ENCODE results near the gene NME3. TPM values are rescaled to one million over a fixed set of nuclear protein-coding genes. Genes with fewer than 3 reads are reported as not detected.

NME3 gene
- total RNA-seq, 1 donor from 2014 or later, result 33.6 TPM

DNA sequence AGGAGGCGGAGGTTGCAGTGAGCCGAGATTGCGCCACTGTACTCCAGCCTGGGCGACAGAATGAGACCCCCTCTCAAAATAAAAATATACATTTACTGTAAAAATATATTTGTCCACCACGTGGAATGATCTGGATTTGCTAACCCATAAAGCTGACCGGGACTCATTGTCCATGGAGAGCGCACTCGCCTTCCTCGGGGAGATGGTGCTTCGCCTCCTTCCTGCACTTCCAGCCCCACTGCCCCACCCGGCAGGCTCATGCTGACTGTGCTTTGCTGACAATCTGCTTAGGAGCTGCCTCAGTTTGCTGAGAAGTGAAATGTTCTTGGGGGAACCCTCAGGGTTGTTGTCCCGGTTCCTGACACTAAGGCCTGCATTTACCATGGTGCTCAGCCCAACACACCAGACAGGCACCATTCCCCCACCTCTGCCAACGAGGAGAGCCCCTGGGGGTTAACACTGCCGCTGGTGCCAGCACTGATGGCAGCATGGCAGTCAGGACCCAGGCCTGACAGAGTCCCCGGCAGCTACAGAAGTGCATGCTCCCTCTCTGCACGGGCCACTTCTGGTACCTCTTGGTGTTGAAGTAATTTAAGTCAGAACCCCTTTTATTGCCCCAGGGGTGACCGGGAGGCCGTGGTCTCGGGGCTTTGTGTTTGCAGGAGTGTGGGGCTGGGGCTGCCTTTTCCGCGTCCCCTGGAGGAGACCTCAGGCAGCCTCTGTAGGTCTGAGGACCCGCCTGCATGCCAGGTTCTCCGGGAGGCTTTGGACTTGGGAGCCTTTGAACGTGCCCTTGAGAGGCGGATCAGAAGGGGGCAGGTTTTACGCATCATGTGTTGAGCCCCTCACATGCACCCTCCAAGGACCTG, 13.9 kb upstream of the NME3 start:
- intact Hi-C loops (cut with DNase I), result no loop called here
- peak; percentile 36 for DNase-seq
- no peak for ATAC-seq (ENCODE audit: poor library complexity)

DNA sequence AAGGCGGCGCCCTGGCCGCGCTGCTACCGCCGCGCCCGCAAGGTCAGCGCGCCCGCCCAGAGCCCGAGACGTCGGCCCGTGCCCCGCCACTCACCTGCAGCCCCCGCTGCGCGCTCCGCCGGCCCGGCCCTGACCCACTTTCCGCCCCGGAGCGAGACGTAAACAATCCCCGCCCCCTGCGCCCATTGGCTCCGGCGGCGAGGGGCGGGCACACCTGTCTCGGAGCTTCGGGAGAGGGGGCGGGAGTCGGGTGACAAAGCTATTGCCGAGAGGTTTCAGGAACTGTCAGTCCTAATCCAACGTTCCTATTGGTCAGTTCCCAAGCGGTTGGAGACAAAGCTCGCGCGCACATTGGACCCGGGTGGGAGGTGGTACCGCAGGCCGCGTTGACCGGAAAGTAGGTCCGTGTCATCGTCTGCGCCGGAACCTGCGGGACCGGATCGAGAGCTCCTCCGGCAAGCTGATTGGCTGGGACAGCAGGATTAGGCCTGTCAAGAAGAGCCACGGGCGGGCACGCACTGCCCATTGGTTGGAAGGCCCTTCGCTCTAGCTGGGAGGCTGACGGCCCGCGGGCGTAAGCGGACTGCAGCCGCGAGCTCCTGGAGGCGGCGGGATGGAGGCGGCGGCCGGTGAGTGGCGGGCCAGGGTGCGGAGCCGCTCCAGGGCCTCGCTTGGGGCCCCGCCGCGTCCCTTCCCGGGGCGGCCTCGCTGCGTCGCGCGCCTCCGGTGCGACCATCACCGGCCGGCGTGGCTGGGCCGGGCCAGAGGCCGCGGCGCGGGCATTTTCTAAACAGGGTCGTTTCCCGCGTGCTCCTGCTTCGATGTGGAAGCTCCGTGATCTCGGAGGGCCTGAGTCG, 11.3 kb upstream of the NME3 start, which contains the start of the genes NUBP2 and SPSB3:
Gene NUBP2, plus strand, starts transcription at position 553 of the 857 bp plus-strand sequence. Its CDS starts 61 bp downstream, at position 614.
Gene SPSB3, minus strand, starts transcription at position 164 of the 857 bp plus-strand sequence. CDS start 1,088 bp downstream, outside the sequence.
- ATAC-seq (ENCODE audit: poor library complexity), result peak; percentile 93
- intact Hi-C loops (cut with DNase I), result no loop called here
- peak; percentile 100 for DNase-seq

DNA sequence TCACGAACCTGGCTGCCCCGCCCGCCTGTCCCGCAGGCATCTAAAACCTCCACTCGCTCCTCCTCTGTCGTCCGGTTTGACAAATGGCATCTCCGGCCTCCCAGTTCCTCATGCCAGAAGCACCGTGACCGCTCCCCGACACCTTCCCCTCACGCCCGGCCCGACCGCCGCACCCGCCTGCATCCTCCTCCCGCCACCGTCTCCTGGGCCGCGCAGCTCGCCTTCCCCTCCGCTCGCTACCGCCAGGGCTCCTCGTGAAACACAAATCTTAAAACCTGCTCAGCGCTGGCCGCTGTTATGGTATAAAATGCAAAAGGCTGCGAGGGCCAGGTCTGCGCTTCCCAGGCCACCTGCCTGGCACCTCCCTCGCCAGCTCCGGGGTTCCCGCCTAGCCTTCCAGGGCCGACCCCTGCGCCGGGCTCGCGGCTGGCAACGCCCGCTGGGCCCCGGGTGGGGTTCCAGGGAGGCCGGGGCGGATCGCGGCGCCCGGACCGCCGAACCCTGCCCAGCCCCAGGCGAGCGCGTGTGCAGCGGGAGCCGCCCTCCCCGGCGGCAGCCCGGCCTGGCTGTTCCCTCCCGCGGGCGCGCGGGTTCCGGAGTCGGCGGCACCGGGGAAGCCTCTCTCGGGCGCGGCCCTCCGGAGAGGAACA, 10.5 kb upstream of the NME3 start:
- intact Hi-C loops (cut with DNase I), result no loop called here
- DNase-seq, result peak; percentile 50
- peak; percentile 16 for ATAC-seq (ENCODE audit: poor library complexity)

DNA sequence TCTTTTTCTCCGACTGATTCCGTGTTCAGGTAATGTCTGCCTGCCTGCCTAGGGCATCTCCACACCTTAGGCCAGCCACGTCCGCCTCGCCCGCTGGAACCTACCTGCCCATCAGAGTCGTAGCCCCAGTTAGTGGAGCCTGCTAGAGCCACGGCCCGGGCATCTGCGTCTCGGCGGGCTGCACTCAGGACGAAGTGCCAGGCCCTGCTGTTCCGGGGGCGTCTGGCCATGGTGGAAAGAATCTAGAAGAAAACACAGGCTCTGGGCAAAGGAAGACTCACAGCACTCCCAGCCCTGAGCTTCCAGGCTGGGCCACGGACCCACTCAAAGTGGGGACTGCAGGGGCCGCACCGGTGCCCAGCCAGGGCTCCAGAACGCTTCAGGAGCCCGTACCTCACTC, 9.9 kb upstream of the NME3 start:
- DNase-seq (peak; percentile 41), ATAC-seq (ENCODE audit: poor library complexity) (no peak)
- intact Hi-C loops (cut with DNase I), result no loop called here

DNA sequence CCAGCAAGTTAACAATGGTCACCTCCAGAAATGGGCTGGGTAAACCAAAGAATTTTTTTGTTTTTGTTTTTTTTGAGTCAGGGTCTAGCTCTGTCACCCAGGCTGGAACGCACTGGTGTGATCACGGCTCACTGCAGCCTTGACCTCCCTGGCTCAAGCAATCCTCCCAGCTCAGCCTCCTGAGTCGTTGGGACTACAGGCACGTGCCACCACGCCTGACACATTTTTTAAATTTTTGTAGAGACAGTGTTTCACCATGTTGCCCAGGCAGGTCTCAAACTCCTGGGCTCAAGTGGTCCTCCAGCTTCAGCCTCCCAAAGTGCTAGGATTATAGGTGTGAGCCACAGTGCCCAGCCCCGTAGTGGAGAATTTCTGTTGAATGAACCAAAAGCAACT, 9.3 kb upstream of the NME3 start:
- ATAC-seq (ENCODE audit: poor library complexity) (no peak), DNase-seq (no peak)
- intact Hi-C loops (cut with DNase I), result no loop called here

DNA sequence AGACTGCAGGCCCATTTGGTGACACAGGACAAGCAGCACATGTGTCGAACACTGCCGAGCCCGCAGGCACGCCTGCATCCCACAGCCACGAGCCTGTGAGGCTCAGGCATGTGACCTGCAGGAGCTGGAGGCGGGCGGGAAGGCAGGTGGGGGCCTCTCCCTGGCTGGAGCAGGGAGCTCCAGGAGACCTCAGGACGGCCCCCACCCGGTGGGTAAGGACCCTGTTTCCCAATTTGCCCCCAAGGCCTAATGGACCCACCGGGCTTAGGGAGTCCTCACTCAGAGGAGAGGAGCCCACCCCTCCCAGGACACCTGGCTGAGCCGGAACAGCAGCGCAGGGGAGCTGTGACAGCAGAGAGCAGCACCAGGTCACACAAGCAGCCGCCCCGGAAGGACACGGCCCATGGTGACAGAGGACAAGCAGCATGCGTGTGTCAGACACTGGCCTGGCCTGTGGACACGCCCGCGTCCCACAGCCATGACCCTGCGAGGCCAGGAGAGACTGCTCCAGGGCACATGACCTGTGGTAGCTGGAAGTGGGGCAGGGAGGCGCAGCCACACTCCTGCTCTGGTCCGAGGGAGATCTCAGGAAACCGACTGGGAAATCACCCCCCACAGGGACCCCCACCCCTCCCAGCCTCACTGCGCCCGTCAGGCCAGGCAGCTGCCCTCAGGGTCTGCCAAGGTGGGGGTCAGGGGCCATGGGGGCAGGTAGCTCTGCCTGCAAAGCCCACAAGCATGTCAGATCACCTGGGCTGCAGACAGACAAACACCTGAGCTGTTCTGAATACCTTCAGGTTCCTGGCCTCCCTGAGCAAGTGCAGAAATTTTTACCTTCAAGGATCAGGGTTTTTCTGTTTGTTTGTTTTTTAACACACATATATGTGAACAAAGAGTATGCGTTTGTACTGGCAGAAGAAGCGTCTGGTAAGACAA, 8.7 kb upstream of the NME3 start:
- DNase-seq, result peak; percentile 46
- intact Hi-C loops (cut with DNase I), result no loop called here
- no peak for ATAC-seq (ENCODE audit: poor library complexity)

DNA sequence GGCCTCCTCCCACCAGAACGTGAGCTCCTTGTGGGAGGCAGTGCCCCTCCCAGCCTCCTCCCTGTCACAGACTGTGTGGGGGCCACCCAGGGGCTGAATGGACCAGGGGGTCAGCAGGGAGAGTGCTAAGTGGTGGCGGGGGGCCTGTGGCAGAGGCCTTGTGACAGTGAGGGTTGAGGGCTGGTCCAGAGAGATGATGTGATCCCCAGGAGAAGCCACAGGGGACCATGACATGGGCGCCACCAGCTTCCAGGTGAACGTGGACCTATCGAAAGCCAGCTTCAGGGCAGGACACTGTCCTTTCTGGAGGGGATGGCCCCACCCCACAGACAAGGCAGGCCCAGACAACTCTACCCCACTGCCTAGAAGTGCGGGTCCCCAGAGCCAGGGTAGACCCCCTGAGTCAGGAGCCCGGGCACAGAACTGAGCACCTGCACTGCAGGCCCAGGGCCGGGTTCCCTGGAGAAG, 7.9 kb upstream of the NME3 start:
- no peak for ATAC-seq (ENCODE audit: poor library complexity)
- intact Hi-C loops (cut with DNase I), result no loop called here
- peak; percentile 24 for DNase-seq

DNA sequence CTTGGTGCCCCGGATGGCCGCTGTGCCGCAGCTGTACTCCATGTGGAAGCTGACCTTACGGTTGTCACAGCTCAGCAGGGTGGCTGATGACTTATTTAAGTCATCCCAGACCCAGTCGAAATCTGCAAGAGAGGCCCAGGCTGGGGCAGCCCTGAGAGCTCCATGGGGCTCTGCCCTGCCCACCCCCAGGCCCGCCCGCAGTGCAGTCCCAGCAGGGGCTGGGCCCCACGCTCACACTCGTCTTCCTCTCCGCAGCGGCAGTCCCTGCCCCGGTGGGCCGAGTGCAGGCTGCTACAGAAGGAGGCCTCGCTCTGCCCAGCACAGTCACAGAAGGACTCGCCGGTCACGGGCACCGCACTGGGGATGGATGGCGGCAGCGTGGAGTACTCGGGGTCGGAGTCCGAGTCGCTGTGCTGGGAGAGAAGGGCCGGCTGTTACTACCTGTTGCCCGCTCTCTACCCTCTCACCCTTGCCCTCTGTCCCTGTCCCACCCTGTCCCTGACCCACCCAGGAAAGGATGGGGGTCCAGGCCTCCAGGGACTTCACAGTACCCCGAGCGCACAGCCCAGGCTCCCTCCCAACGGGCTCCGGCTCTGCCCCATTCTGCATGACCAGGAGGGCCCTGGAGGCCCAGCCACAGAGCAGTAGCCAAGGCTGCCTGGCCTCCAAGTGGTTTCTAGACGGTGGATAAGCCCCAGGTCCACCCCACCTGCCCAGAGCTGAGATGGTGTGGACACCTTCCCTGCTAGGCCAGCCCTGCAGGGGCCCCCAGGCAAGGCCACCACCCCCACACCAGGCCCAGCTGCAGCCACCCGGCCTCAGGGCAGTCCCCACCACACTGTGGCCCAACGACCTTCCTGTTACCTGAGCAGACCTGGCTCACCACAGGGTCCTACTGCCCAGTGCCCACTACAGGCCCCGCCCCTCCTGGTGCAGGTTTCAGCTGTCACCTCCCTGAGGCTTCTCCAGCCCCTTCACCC, 7.1 kb upstream of the NME3 start:
- intact Hi-C loops (cut with DNase I), result no loop called here
- ATAC-seq (ENCODE audit: poor library complexity) (no peak), DNase-seq (peak; percentile 31)

DNA sequence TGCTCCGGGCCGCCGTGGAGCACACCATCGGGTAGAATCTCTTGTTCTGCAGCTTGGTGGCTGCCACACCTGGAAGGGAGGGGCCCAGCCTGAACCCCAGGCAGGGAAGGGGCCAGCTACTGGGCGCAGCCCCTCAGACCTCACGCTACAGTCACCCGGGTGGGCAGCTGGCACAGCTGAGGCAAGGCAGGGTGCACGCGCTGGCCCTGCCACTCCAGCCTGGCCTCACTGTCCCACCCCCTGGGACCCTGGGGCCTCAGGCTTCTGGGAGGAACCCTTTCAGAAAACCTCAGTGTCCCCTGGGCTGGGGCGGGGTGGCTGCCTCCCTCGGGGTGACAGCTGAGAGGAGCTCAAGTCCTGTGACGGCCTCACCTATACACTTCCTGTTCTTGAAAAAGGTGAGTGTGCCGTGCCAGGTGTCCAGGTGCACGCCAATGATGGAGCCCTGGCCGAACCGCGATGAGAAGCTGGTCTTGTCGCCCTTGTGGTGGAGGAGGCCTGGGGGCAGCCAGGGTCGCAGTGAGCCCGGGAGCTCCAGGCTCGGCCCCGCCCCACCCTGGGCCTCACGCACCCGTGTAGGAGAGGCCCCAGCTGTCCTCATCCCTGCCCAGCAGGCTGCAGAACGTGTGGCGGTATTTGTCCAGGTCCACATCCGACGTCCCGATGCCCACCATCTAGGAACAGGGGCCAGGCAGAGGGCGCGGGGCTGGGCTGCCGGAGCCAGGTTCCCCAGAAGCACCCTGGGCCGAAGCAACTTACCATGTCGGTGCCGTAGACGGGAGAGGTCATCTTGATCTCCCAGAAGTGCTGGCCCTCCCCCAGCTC, 6.2 kb upstream of the NME3 start:
- no peak for DNase-seq
- intact Hi-C loops (cut with DNase I), result no loop called here

DNA sequence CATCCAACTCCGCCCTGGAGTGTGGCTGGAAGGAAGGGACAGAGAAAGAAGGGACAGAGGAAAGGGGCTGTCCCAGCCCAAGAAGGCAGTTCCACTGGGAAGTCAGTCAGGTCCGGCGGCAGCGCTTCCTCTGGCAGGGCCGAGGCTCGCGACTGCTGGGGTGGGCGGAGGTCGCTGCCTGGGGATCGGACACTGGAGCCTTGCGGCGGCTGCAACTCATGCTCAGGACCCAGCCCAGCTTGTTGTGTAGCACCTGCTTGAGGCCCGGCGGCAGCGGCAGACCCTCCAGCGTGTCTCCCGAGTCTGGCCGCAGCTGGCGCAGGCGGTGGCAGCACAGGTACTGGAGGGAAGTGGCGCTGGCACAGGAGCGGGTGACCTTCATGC, 5.6 kb upstream of the NME3 start:
- intact Hi-C loops (cut with DNase I), result no loop called here
- DNase-seq (no peak), ATAC-seq (ENCODE audit: poor library complexity) (no peak)

More for the DNA sequence above, 6.2 kb upstream of the NME3 start:
- ATAC-seq (ENCODE audit: poor library complexity), result no peak

DNA sequence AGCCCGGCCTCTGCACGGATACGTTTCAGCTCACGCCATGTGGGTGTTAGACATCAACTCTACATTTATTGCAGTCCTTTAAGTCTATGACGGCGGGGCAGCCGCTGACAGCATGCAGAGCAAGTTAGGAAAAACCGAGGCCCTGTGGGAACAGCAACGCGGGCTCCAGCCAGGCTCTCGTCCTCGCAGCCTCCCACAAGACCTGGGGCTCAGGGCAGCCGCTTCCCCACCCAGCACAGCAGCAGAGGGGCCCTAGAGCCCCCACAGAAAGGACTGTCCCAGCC, 5.3 kb upstream of the NME3 start:
- intact Hi-C loops (cut with DNase I), result no loop called here
- DNase-seq (no peak), ATAC-seq (ENCODE audit: poor library complexity) (no peak)

DNA sequence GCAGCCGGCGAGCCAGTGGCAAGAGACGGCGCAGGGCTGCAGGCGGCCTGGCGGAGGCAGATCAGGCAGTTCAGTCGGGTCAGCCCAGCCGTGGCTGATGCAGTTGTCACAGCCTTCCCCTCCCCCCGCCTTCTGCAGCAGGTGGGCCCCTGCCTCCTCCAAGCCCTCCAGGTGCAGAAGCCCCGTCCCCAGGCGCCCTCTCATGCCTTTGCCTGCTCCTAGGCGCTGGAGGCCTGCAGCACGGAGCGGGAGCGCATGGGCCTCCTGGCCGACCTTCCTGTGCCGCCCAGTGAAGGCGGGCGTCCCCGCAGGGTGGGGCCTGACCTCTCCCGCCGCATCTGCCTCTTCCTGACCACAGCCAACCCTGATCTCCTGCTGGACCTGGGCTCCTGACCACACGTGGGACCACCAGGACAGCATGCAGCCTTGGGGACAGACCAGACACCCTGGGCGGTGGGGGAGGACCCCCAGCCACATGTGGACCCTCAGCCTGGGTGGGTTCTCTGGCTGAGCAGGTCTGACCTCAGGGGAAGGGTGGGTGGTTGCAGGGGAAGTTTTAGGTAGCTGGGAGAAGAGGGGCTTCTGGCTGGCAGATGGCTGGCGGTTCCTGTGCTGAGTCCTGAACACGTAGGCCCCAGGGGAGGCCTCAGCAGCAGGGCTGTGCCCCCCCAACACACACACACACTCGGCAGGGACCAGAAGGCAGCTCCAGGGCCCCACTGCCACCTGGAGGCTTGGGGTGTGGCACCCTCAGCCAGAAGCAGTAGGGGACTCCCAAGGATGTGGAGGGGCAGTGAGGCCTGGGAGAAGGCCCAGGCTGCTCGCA, 4.7 kb upstream of the NME3 start:
- DNase-seq (no peak), ATAC-seq (ENCODE audit: poor library complexity) (no peak)
- intact Hi-C loops (cut with DNase I), result no loop called here

DNA sequence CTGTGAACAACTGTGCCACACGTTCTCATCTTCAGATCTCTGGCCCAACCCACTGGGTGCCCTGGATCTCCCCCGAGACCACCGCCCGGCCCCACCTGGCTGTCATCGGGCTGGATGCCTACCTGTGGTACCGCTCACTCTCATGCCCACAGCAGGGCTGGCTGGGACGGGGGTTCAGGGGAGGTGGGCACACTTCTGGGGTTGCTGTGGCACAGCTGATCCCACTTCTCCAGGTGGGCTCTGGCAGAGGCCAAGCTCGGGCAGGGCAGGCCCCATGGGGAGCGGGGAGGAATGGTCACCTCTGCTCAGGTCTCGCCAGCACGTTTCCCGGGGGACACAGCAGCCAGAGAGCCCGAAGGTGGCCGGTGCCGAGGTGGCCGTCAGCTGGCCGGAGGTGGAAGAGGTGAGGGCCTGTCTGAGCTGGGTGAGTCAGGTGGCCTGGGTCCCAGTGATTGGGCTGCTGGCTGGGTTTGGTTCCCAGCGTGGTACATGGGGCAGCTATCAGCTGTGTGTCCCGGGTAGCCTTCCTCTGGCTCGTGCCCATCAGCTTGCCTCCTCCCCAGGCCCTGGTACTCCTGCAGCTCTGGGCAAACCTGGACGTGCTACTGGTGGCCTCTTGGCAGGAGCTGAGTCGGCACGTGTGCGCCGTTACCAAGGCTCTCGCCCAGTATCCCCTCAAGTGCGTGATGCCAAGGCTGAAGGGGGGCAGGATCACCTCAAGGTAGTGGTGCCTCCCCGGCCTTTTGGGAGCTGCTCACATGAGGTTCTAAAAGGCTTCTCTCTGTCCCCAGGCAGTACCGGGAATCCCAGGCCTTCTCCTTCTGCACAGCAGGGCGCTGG, 3.9 kb upstream of the NME3 start:
- intact Hi-C loops (cut with DNase I), result no loop called here
- DNase-seq (no peak), ATAC-seq (ENCODE audit: poor library complexity) (no peak)

DNA sequence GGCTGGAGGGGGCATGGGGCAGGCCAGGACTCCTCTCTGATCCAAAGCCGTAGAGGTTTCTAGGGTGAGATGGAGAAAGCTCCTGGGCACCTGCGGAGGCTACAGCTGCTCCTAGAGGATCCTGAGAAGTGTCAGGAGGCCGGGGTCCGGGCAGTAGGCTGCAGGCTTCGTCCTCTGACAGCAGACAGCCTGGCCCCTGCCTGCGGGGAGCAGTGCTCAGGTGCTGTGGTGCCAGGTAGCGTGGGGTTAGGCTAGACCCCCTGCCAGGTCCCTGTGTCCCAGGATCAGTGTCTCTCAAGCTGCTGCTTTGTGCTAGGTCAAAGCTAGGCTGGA, 3.1 kb upstream of the NME3 start:
- DNase-seq (no peak), ATAC-seq (ENCODE audit: poor library complexity) (no peak)
- intact Hi-C loops (cut with DNase I), result no loop called here

All from Right ventricle myocardium superior (tissue), 1 donor.